Anterior cingulate cortex (tissue), 58 donors: ENCODE results near the gene CITED1.
A peak's percentile ranks its signal among the peaks of the same experiment; 100 is the strongest.

Source experiments
- DNase-seq, 58 donors: peaks; one replicate each; lab custom pipeline; 2025; lab: John Stamatoyannopoulos, UW

CITED1 gene

GRCh38 chrX:72309297-72310071, 3.8 kb upstream of the CITED1 start:
- DNase-seq = no peak

GRCh38 chrX:72308566-72309296, 3.0 kb upstream of the CITED1 start:
- peak in 50 of 58 donors; percentile 0 to 51 (median 18) for DNase-seq

- no peak for DNase-seq
These were observed 2.5 kb upstream of the CITED1 start for GRCh38 chrX:72308209-72308565.

GRCh38 chrX:72307646-72308051, 1.9 kb upstream of the CITED1 start:
- DNase-seq = no peak

- peak in 56 of 58 donors; percentile 1 to 68 (median 25) for DNase-seq
These were observed 1.3 kb upstream of the CITED1 start for GRCh38 chrX:72306851-72307645.

- DNase-seq = peak in 3 of 58 donors; percentile 0 to 1 (median 0)
These were observed 529 bp upstream of the CITED1 start for GRCh38 chrX:72306085-72306801.

GRCh38 chrX:72304877-72305276, 837 bp downstream of the CITED1 start:
- peak in 2 of 58 donors; percentile 0 to 4 for DNase-seq

GRCh38 chrX:72301781-72302180, 3.9 kb downstream of the CITED1 start:
- no peak for DNase-seq

- no peak for DNase-seq
These were observed 5.7 kb downstream of the CITED1 start for GRCh38 chrX:72299891-72300630.

GRCh38 chrX:72297953-72298730, 7.6 kb downstream of the CITED1 start:
- no peak for DNase-seq

GRCh38 chrX:72296991-72297390, 8.7 kb downstream of the CITED1 start:
- no peak for DNase-seq

GRCh38 chrX:72295745-72296144, 10.0 kb downstream of the CITED1 start:
- DNase-seq = no peak

GRCh38 chrX:72294497-72294896, 11.2 kb downstream of the CITED1 start:
- DNase-seq = no peak

- no peak for DNase-seq
These were observed 23.4 kb downstream of the CITED1 start for GRCh38 chrX:72282302-72282701.

- peak in 8 of 58 donors; percentile 1 to 15 (median 8) for DNase-seq
These were observed 25.3 kb downstream of the CITED1 start for GRCh38 chrX:72280321-72280845.

- DNase-seq = no peak
These were observed 29.2 kb downstream of the CITED1 start for GRCh38 chrX:72276478-72276953.

- no peak for DNase-seq
These were observed 31.2 kb downstream of the CITED1 start for GRCh38 chrX:72274526-72274925.

- no peak for DNase-seq
These were observed 32.0 kb downstream of the CITED1 start for GRCh38 chrX:72273718-72274117.
